Neural progenitor cell (in vitro differentiated cells): ENCODE data around the gene SLCO1B3.

ENCODE experiments used
- EZH2phosphoT487 ChIP-seq: fragments of 200-600 bp; sonication (generic); IDR thresholded peaks from 2 replicates; pipeline ENCODE4 v1.6.1; 2017; ENCODE audit warnings: antibody characterized with exemption
- TF ChIP-seq, protein P1 (sequence below): fragments of 200-600 bp; sonication (generic); IDR thresholded peaks from 2 replicates; pipeline ENCODE4 v1.5.1; 2017; ENCODE audit warnings: antibody characterized with exemption, mild to moderate bottlenecking

- TF ChIP-seq, protein P1, sequence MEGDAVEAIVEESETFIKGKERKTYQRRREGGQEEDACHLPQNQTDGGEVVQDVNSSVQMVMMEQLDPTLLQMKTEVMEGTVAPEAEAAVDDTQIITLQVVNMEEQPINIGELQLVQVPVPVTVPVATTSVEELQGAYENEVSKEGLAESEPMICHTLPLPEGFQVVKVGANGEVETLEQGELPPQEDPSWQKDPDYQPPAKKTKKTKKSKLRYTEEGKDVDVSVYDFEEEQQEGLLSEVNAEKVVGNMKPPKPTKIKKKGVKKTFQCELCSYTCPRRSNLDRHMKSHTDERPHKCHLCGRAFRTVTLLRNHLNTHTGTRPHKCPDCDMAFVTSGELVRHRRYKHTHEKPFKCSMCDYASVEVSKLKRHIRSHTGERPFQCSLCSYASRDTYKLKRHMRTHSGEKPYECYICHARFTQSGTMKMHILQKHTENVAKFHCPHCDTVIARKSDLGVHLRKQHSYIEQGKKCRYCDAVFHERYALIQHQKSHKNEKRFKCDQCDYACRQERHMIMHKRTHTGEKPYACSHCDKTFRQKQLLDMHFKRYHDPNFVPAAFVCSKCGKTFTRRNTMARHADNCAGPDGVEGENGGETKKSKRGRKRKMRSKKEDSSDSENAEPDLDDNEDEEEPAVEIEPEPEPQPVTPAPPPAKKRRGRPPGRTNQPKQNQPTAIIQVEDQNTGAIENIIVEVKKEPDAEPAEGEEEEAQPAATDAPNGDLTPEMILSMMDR: peak; percentile 72
- TF ChIP-seq EZH2phosphoT487: no peak
Measured at GRCh38 chr12:20946732-20947131, 136.2 kb downstream of the SLCO1B3 start.
